GM19035 (cell line): ENCODE measurements around the gene UQCR11.
"Not testable (repeated sequence)": the region's sequence is repeated elsewhere in the genome, so short reads cannot be mapped to it uniquely, and the experiment has no call there.

Experiments
- ATAC-seq: cut with Tn5 transposase; IDR thresholded peaks from one replicate; pipeline ENCODE4 v1.9.1; 2021; ENCODE audit not compliant: unreplicated experiment

Gene UQCR11

GRCh38 chr19:1605236-1606137 is at the start of gene UQCR11:
UQCR11 (minus strand) TSS chr19:1605462; CDS start chr19:1605409, 53 bp downstream.
- peak; percentile 87 for ATAC-seq

- ATAC-seq, result no peak
Observed at GRCh38 chr19:1654178-1654792, 49.0 kb upstream of the UQCR11 start.

- ATAC-seq, result no peak
Observed at GRCh38 chr19:1653300-1653628, 48.0 kb upstream of the UQCR11 start.

GRCh38 chr19:1652471-1653299 is 47.4 kb upstream of the UQCR11 start, which contains the start of gene TCF3:
TCF3 (minus strand) TSS chr19:1652615; CDS start chr19:1650248, 2,367 bp downstream.
- ATAC-seq, result peak; percentile 63

GRCh38 chr19:1651568-1652291 is 46.5 kb upstream of the UQCR11 start:
- ATAC-seq, result peak; percentile 1

- no peak for ATAC-seq
Observed at GRCh38 chr19:1650650-1651567, 45.6 kb upstream of the UQCR11 start.

DNA sequence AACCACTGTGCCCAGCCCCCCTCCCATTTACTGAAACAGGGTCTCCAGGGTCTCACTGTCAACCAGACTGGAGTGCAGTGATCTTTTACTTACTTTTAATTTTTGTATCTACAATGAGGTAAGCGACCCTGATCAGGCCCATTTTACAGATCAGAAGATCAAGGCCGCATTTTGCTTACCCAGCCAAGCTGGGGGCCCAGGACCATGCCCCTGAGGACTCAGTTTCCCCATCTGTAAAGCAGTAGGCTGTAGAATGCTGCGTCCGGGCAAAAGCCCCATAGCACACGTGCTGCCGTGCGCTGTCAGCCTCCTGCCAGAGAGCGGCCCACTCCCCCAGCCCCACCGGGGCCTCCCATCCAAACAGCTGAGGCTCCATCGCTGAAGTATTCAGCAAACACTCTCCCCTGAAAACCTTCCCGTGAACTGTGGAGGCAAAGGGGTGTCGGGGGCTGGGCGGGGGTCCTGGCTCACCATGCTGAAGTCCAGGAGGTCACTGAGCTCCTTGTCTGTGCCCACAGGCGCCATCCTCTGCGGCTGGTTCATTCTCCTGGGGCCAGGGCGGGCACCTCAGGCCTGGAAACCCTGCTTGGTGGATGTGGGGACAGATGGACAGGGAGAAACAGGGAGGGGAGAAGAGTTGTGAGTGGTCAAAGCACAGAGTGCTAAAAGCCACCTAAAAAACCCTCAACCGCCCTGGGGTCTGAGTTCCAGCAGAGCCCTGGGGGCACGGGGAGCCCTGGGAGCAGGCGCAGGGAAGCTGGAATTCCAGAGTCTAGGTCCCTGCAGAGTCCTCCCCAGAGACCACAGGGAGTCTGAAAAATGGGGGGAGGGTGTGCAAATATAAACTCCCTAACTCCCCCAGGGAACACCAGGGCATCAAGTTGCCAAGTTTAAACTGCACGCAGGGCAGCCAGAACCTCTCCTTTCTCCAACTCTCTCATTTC is 44.7 kb upstream of the UQCR11 start:
- no peak for ATAC-seq

DNA sequence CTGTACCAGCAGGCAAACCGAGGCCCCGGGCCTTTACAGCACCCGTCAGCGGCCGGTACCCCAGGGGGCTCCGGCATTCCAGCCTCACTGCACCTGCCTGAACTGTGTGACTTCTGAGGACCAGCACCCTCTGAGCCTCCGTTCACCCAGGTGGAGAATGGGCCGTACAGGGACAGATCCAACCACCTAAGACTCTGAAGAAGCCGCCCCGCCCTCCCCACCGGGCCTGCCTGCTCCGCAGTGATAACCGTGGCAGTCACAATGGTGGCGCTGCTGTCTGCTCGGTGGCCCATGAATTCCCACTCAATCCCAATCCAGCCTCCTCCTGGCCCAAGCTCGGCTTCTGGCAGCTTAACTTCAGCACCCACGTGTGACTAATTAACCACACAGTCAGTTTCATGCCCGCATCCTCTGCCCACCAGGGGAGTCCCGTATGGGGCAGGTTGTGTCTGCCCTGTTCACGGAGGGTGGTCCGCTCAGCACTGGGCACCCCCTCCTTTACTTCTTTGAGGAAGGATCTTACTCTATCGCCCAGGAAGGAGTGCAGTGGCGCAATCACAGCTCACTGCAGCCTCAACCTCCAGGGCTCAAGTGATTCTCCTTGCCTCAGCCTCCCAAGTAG is 43.8 kb upstream of the UQCR11 start:
- ATAC-seq, result peak; percentile 1

GRCh38 chr19:1648459-1648849 is 43.2 kb upstream of the UQCR11 start:
- ATAC-seq, result peak; percentile 32

GRCh38 chr19:1647501-1648458 is 42.5 kb upstream of the UQCR11 start:
- no peak for ATAC-seq

DNA sequence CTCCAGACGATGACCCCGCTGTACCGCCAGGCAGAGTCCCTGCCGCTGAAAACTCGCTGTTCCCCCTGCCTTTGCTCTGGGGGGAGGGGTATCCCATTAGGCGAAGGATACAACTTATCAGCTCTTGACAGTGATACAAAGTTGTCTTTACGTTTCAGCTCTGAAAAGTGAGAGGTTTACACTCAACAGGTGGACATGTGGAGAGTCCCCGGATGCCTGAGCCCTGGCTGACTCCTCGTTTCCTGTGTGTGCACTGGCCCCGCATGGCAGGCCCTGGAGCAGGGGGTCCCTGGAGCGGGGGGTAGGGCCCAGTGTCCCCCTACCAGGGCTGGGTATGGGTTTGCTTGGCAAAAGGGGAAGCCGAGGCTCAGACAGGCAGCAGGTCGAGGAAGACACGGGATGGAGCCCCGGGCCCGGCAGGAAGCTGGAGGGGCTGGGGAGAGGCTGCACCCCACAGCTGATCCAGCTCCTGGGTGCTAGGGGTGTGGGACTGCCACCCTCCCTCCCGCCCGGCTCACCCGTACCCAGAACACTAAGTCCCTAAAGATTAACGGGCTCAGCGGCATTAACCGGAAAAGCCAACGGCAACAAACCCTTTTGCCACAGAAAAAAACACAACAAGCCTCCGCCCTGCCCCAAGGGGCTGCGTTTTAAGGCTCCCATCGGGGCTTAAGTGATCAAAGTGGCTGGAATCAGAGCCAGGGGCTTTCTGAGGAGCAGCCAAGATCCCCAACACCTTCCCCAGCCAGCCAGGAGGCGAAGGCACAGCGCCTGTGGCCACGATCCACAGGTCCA is 41.6 kb upstream of the UQCR11 start:
- no peak for ATAC-seq

- ATAC-seq, result no peak
Observed at GRCh38 chr19:1646149-1646548, 40.9 kb upstream of the UQCR11 start.

DNA sequence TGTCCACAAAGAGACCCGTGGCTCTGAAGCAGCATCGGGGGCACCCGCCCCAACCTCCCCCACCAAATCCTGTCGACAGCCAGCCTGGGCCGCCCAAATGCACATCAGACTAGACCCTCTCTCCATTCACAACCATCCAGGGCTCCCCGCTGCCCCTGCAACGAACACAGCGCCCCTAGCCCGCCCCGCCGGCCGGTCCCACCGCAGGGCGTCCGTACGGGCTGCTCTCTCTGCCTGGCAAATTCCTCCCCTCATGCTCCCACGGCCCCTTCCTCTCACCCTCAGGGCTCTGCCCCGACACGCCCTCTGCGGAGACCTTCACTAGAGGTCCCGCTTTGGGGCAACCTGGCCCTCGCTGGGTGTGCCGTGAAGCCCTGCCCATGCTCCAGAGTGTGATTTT is 40.0 kb upstream of the UQCR11 start:
- no peak for ATAC-seq

DNA sequence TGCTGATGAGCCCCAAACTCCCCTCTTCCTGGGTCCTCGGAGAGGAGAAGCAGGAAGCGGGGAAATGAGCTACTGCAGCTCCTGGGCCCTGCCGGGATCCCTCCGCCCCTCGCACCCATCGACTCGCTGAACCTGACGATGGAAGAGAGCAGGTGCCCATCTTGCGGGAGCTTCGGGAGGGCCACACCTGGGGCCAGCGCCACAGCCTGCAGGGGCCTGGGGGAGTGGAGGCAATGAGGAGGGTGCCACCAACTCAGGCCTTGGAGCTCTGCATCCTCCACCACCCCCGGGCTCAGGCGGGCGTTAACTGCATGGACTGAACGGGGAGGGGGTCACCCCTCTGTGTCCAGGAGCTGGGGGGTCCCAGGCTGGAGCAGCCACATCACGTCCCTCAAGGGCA is 38.8 kb upstream of the UQCR11 start:
- no peak for ATAC-seq

- ATAC-seq, result not testable (repeated sequence)
Observed at GRCh38 chr19:1640893-1641448, 35.7 kb upstream of the UQCR11 start.
